IPS-11a (cell line): ENCODE measurements around the gene DNAJC13.

Source experiments
- H3K4me3 ChIP-seq: one replicate; pipeline ENCODE4 v1.5.1; 2013; ENCODE audit warnings: low read depth, low read length, control low read depth

DNAJC13 gene

DNA sequence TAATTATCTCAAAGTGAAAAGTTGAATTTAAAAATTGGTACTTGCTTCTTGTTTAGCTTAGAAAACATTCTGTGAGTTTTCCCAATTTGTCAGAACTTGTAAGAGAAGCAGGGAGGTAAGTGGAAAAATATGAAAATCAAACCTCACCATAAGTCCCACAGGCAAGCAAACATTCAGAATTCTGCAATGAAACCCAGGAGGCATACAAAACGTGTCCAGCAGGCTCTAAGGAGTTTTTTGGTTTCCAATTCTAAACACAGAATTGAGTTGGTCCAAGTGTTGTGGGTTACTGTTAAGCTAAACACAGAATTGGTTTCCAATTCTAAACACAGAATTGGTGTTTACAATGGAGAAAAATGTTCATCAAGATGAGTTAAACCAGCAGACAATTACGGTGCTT, 152.7 kb downstream of the DNAJC13 start:
- no peak overlapping the region for H3K4me3 ChIP-seq

DNA sequence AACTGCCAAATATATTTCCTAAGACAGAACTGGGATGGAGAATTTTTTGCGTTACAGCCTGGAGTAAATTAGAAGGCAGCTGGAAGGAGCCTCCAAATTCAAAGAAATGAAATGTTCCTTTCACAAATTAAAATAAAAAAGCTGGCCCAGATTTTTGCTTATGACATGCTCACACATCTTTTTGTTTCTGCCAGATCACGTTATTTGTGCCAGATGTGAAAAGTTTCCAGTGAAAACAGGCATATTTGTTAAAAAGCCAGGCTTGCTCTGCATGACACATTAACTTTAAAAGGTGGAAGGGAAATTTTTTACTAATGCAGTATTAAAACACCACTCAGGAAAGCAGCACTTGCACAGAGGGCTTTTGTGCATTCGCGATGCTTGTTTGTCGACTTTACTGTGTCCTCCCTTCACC, 156.5 kb downstream of the DNAJC13 start:
- no peak overlapping the region for H3K4me3 ChIP-seq

DNA sequence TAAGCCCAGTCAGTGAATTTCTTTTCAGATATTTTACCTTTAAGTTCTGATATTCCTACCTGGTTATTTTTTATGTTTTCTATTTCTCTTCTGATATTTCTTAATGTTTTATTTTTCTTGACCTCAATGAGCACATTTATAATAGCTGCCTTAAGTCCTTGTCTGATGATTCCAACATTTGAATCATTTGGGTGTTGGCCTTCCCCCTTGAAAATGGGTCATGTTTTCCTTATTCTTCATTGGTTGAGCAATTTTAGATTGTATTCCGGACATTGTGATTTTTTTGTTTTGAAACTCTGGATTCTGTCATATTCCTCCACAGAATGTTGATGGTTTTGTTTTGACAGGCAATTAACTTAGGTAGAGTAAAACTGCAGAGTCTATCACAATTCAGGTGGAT, 170.1 kb downstream of the DNAJC13 start:
- H3K4me3 ChIP-seq = no peak overlapping the region
